NCI-H187 (cell line): ENCODE data around the gene NAB2.

ENCODE experiments used
- DNase-seq, 2 experiments: peaks; one replicate each; lab custom pipeline; 2025; lab: John Stamatoyannopoulos, UW

Gene NAB2

GRCh38 chr12:57134949-57135348 is 46.0 kb downstream of the NAB2 start:
- DNase-seq, result no peak

DNA sequence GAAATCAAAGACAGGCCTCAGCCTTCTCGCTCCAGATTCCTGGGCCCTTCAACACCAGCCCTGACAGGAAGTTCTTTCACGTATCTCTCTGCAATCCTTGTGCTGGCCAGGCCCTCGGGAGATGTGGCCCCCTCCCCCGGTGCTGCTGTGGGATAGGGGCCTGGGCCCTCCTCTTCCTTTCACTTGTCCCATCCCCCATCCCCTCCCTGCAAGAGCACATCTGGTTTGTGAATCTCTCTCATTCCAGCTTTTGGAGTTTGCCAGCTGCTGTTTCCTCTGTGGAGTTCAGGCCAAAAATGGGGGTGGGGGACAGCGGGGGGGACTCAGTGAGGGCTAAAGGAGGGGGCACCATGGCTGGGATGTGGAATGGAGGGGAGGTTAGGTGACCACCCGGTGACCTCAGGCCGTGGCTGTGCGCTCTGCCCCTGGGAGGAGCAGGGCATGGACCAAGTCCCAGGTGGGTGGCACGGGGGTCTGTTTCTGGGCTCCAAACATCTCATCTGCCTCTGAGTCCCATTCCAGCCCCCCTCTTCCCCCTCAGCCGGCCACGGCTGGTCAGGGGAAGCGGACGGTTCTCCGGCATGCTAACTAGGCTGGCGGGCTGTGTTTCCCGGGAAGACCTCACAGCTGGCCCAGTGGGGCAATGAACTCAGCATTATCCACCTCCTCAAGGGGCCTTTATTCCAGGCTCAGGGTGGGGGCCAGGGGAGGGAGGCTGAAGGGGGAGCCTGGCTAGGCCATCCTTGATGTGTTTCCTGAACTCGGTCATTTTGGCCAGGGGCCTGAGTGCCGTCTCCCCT is 46.8 kb downstream of the NAB2 start:
- DNase-seq, result no peak

- DNase-seq, result no peak
Measured at GRCh38 chr12:57138526-57139272, 49.8 kb downstream of the NAB2 start.

- DNase-seq, result no peak
Measured at GRCh38 chr12:57139796-57140649, 51.1 kb downstream of the NAB2 start.

GRCh38 chr12:57141249-57141648 is 52.3 kb downstream of the NAB2 start:
- no peak for DNase-seq

GRCh38 chr12:57142121-57142520 is 53.2 kb downstream of the NAB2 start:
- DNase-seq, result no peak

- no peak for DNase-seq
Measured at GRCh38 chr12:57142727-57143126, 53.8 kb downstream of the NAB2 start.

- DNase-seq, result no peak
Measured at GRCh38 chr12:57143454-57143853, 54.5 kb downstream of the NAB2 start.
